GM19455 (cell line): ENCODE data around the gene MEF2A.
"Not testable (repeated sequence)": the region's sequence is repeated elsewhere in the genome, so short reads cannot be mapped to it uniquely, and the experiment has no call there.

Experiments
- ATAC-seq: cut with Tn5 transposase; IDR thresholded peaks from one replicate; pipeline ENCODE4 v1.9.1; 2021; ENCODE audit not compliant: unreplicated experiment

The MEF2A gene

GRCh38 chr15:99644913-99645542 is 79.2 kb downstream of the MEF2A start:
- no peak for ATAC-seq

GRCh38 chr15:99645543-99645935 is 79.8 kb downstream of the MEF2A start:
- ATAC-seq = no peak

- no peak for ATAC-seq
These were observed 80.2 kb downstream of the MEF2A start for GRCh38 chr15:99645951-99646350.

GRCh38 chr15:99651023-99651807 is 85.4 kb downstream of the MEF2A start:
- ATAC-seq = no peak

DNA sequence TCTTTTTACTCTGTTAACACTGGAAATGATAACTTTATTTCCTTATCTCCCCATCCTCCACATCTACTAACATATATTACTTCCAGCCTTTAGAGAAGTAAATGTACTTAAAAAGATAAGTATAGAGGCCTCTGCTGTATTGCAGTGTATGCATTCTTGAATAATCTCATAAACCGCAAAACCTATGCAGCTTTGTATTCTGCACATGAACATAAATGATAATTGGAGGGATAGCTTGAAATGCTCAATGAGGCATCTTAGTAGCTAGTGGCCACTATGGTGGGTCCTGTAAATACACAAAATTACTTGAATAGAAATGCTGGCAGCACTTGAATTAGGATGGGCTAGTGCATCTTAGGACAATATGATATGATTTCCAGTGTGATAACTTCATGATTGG is 90.4 kb downstream of the MEF2A start:
- no peak for ATAC-seq

DNA sequence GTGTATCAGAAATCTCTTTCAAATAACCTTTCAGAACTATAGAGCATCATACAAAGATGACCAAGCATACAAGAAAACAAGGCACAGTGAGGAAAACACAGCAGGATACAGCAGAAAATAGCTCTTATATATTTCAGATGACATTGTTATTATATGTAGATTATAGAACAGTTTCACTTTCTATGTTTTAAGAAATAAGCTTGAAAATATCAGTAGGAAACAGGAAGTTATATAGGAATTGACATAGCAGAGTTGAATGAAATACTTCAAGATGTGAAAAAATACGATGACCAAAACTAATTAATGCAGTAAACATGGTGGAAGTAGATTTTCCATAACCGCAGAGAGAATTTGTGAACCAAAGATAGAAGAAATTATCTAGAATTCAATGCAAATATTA is 92.2 kb downstream of the MEF2A start:
- no peak for ATAC-seq

GRCh38 chr15:99662903-99663302 is 97.1 kb downstream of the MEF2A start:
- ATAC-seq = no peak

- ATAC-seq = not testable (repeated sequence)
These were observed 100.3 kb downstream of the MEF2A start for GRCh38 chr15:99666073-99666472.

DNA sequence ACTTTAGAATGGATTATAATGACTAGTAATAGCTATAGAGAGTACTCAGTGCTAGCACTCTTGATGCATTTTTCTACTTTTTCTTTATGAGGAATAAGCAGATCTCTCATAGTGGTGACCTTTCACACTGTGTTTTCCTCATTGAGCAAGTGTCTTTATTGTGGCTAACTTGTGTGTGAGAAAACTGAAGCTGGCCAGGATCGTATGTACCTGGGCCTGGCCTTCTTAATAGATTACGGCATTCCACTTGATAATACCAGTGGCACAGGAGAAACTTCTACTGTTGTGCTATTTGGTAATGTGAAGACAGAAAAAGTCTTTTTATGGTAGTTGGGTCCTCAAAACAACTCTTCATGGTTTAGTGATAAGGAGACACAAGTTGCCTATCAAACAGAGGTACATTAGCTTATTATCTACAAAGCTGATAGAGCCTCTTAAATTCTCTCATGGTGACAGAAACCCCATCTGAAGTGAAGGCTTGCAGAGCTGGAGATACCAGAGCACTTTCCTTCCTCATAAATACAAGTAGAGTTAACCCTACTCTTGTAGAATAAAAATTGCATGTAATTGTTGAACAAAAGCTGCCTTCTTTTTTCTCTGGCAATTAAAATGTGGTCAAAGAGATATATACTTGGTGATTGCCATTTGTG is 102.9 kb downstream of the MEF2A start:
- ATAC-seq = no peak

DNA sequence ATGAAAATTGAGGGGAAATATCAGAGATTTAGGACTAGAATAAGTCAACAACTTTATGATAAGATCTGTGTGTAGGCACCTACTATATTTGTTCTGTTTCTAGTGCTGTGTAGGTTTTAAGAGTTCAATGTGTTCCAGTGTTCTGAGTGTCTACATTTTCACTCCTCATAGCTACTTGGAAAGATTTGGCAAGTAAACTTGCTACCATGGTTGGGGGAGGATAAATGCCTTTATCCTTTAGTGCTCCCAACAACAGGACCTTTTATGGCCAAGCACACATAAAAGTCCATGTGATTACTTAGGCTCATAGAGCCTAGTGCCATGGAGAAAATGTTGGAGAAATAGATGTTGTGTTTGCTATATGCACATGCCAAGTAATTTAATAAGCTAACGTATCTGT is 103.5 kb downstream of the MEF2A start:
- no peak for ATAC-seq

DNA sequence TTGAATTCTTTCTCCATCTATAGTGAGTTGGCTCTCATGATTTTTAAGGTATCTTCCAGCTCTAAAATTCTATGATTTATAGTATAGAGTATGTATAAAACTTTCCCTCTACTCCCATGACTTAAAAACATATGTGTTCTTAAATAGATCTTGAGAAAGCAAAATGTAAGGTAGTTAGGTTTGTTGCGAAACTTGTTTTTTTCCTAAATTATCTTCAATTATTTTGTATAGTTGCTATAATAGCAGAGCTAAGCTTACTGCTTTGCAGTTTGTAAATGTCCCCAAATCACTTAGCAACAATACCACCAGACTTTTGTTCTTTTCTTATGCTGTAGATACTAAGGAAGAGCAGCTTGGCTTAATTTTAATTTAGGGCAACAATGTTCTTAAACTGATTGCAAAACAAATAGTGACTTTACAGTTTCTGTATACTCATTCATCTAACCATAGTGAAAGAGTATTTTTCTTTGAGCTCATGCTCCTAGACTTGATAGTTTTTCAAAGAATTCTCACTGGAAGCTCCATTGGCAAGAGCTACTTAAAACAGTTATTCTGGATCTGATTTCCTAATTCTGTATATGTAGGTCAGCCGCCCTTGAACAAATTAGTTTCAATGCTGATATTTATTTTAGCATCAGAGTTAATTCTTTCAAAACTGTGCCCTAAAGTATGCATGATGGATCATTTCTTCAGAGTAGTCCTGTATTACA is 106.3 kb downstream of the MEF2A start:
- no peak for ATAC-seq

DNA sequence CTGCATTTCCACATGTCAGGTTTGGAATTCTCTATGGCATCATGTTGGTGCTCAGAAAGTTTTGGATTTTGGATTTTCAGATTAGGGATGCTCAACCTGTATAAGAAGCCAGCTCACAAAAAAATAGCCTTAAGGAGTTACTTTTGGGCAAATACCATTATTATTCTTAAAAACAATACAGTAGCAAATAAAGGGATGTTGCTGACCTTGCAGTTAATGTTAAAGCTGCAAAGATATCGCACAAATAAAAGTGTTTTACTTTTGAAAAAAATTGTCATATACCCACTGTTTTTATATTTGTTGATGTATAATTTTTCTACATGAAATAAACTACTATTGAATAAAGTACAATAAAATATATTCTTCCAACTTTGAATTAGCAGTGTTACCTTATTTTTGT is 107.3 kb downstream of the MEF2A start:
- no peak for ATAC-seq

DNA sequence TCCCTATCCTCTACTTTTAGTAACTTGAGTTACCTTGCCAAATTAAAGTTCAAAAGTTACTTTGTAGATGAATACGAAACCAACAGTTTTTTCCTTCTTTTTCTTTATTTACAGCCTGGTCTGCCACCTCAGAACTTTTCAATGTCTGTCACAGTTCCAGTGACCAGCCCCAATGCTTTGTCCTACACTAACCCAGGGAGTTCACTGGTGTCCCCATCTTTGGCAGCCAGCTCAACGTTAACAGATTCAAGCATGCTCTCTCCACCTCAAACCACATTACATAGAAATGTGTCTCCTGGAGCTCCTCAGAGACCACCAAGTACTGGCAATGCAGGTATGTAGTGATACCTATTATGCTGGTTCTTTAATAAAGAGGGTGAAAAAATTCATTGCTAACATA is 108.5 kb downstream of the MEF2A start:
- ATAC-seq = no peak

- ATAC-seq = no peak
These were observed 111.9 kb downstream of the MEF2A start for GRCh38 chr15:99677540-99678134.

- no peak for ATAC-seq
These were observed 114.5 kb downstream of the MEF2A start for GRCh38 chr15:99680276-99680675.

- no peak for ATAC-seq
These were observed 116.2 kb downstream of the MEF2A start for GRCh38 chr15:99681990-99682389.

DNA sequence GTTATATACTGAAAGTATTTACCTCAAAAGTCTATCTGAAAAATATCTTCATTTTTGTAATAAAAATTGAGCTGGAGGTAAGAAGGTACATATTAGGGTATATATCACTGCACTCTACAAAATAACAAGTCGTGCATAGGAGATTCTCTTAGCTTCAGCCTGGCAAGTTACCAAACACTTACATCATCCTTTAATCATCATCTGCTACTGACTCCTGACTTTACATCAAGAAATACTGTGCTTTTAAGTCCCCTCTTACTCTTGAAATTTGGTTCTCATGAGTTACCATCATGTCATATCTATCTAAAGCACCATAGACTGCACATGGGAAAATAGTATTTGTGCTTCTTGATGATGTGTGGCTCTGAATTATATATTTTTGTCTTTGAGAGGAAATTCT is 116.7 kb downstream of the MEF2A start:
- no peak for ATAC-seq

DNA sequence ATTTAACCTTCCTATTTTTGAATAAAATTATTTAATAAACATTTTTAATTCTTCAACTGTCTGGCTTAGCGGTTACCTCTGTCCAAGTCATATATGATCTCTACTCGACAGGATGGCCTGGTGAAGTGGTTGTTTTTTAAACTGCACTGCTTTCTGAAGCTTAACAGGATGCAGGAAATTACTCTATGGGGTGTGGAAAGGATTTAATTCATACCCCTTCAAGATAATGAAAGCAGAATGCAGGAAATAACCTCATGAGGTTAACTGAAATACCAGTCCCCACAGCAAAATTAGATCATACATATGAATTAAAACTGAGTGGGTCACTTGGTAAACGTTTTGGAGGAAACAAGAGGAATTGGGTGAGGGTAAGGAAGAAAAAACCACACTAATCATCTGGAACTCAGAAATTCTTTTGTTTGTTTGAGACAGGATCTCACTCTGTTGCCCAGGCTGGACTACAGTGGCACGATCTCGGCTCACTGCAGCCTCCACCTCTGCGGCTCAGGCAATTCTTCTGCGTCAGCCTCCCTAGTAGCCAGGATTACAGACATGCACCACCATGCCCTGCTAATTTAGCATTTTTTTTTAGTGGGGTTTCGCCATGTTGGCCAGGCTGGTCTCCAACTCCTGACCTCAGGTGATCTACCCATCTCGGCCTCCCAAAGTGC is 117.4 kb downstream of the MEF2A start:
- ATAC-seq = no peak

DNA sequence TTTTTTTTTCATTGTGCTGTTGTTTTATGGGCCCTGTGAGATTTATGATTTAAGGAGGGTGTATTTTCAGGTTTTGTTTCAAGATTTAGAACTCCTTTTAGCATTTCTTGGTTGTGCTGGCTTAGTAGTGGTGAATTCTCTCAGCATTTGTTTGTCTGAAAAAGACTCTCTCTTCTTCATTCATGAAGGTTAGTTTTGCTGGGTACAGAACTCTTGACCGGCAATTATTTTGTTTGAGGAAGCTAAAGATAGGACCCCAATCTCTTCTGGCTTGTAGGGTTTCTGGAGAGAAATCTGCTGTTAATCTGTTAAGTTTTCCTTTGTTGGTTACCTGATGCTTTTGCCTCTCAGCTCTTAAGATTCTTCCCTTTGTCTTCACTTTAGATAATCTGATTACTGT is 120.5 kb downstream of the MEF2A start:
- ATAC-seq = no peak

GRCh38 chr15:99692825-99693224 is 127.0 kb downstream of the MEF2A start:
- no peak for ATAC-seq

DNA sequence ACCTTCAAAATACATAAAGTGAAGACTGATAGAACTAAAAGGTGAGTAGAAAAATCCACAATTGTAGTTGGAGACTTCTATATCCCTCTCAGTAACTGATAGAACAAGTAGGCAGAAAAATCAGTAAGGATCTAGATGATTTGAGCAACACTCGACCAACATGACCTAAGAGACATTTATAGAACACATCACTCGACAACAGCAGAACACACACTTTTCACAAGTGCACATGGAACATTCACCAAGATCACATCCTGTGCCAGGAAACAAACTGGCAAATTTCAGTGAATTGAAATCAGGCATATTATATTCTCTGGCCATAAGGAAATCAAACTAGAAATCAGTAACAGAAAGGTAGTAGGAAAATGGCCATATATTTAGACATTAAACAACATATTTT is 130.3 kb downstream of the MEF2A start:
- no peak for ATAC-seq
